Measurements from ENCODE around the gene MYD88. TPM values are rescaled to one million over a fixed set of nuclear protein-coding genes. Genes with fewer than 3 reads are reported as not detected.

MYD88 gene
- total RNA-seq, 2 experiments from 2014 or later, result 29.3 to 31.8 TPM

DNA sequence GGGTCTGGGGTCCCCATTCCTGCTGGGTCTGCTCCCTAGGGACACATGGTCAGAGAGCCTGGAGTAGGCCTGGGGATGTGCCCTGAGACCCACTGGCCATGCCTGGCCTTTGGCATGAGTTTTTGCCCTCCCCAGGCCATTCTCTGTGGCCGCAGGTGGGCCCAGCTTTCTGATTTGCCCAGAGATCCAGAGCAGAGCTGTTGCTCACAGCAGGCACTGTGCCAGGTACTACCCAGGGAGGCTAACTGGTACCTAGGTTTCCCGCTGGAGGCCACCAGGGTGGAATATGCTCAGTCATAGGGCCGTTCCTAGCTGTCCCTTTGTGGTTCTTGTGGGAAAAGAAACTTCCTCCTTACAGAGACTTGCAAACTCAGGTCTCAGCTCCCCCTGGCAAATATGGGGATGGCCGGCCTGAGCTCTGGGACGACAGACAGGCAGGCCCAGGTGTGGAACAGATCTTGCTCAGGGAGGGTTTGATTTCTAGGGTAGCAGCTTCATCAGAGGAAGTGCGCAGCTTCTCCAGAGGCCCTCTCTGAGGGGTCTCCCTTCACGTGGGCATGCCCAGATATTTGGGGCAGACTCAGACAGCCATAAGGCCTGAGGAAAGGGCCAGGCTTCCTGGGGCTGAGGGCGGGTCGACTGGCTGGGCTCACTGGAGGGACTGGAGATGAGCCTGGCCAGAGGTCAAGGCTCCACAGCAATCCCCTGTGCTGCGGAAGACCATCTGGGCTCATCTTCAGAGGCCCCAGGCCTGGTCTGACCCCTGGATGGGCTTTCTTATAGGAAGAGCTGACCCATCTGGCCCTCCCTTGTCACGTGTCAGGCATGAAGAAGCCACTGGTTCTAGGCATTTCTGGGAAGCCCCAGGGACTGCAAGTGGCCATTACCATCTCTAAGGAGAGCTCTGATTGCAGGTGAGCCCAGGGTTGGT is 29.5 kb upstream of the MYD88 start:
- ChIA-PET POLR2A (no interaction called here), CTCF (no interaction called here)
- peaks cover 2% of the 10 kb centered on the region for H3K36me3 Mint-ChIP-seq (ENCODE audit: low read depth)
- no peaks in the 10 kb centered on the region for H3K4me1 Mint-ChIP-seq (ENCODE audit: low read depth)
- no peak overlapping the region for H3K4me3 Mint-ChIP-seq
- DNase-seq, result no peak
- ATAC-seq, result no peak
- TF ChIP-seq CTCF (IDR thresholded peaks at IDR 0.05), result no peak
- H3K27me3 Mint-ChIP-seq, result no peaks in the 10 kb centered on the region
- H3K9me3 Mint-ChIP-seq, result peaks cover 6% of the 10 kb centered on the region
- H3K27ac Mint-ChIP-seq, result no peak overlapping the region
- intact Hi-C loops (cut with micrococcal nuclease), result no loop called here

DNA sequence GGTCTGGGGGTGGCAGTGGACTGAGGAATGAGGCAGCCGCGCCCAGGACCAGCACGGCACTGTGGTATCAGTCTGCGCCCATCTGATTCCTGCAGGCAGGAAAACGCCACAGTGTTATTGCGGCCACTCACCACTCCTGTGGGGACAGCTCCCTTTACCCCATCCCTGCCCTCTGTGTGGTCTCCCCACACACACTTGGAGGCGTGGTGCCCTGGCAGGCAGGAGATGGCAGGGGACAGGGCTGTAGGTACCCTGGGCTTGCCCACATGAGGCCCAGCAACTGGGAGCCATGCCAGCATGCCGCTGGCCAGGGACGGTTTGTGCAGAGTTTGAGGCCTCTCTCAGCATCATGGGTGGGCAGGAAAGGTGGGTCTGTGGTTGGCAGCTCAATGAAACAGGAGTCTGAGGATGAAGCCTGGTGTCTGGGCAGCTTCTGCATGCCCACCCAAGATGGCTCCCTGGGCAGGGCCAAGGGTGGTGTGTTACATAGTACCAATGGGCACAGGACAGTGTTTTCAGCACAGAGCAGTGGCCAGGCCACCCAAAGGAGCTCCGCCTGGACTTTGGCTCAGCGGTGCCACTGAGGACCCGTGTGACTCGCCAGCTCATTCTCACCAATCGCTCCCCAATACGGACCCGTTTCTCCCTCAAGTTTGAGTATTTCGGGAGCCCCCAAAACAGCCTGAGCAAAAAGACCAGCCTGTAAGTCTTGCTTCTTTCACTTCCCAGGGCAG is 28.7 kb upstream of the MYD88 start:
- Mint-ChIP-seq H3K9me3 (peaks cover 6% of the 10 kb centered on the region), H3K27me3 (no peaks in the 10 kb centered on the region), H3K4me1 (ENCODE audit: low read depth) (no peaks in the 10 kb centered on the region), H3K36me3 (ENCODE audit: low read depth) (peaks cover 2% of the 10 kb centered on the region), H3K27ac (no peak overlapping the region), H3K4me3 (no peak overlapping the region)
- no peak for DNase-seq
- CTCF ChIA-PET, result no interaction called here
- TF ChIP-seq CTCF (IDR thresholded peaks at IDR 0.05), result no peak
- intact Hi-C loops (cut with micrococcal nuclease), result loop anchor here (10.0 kb wide), 1 partner anchor 375 kb away; no protein-coding TSS in a partner anchor
- no peak for ATAC-seq
- POLR2A ChIA-PET, result no interaction called here

GRCh38 chr3:38110314-38111050 is 28.0 kb upstream of the MYD88 start:
- intact Hi-C loops (cut with micrococcal nuclease), result loop anchor here (10.0 kb wide), 1 partner anchor 374 kb away; no protein-coding TSS in a partner anchor
- CTCF ChIA-PET, result no interaction called here

GRCh38 chr3:38111201-38111600 is 27.3 kb upstream of the MYD88 start:
- ATAC-seq (no peak), DNase-seq (no peak)
- H3K27ac Mint-ChIP-seq, result no peak overlapping the region
- no peaks in the 10 kb centered on the region for H3K4me1 Mint-ChIP-seq (ENCODE audit: low read depth)
- no peaks in the 10 kb centered on the region for H3K27me3 Mint-ChIP-seq
- ChIA-PET POLR2A (no interaction called here), CTCF (interaction anchor here (0.6 kb wide), 1 partner anchor 123 kb away, joined by 3 read pairs; no protein-coding TSS in a partner anchor)
- H3K36me3 Mint-ChIP-seq (ENCODE audit: low read depth), result no peaks in the 10 kb centered on the region
- H3K9me3 Mint-ChIP-seq, result no peaks in the 10 kb centered on the region
- TF ChIP-seq CTCF (IDR thresholded peaks at IDR 0.05), result no peak
- H3K4me3 Mint-ChIP-seq, result no peak overlapping the region
- intact Hi-C loops (cut with micrococcal nuclease), result loop anchor here (10.0 kb wide), 1 partner anchor 374 kb away; no protein-coding TSS in a partner anchor

More at GRCh38 chr3:38110314-38111050, 28.0 kb upstream of the MYD88 start:
- Mint-ChIP-seq H3K4me3 (no peak overlapping the region), H3K27me3 (no peaks in the 10 kb centered on the region), H3K36me3 (ENCODE audit: low read depth) (no peaks in the 10 kb centered on the region), H3K4me1 (ENCODE audit: low read depth) (no peaks in the 10 kb centered on the region), H3K27ac (no peak overlapping the region), H3K9me3 (peaks cover 3% of the 10 kb centered on the region)
- POLR2A ChIA-PET, result no interaction called here
- ATAC-seq, result no peak
- DNase-seq, result no peak
- TF ChIP-seq CTCF (IDR thresholded peaks at IDR 0.05), result no peak
